A549 (cell line): ENCODE results near the gene OSBPL2. TPM values are rescaled to one million over a fixed set of nuclear protein-coding genes. Genes with fewer than 3 reads are reported as not detected.

Experiments
- ATAC-seq, 2 experiments: fragments of 200-7000 bp in 1 of 2; fragments of >200 bp in 1 of 2; cut with Nextera tagmentation in 1 of 2; cut with Tn5 transposase in 1 of 2; 3 replicates each; pipeline versions ENCODE4 v1.8.0 to v1.9.1; 2018 to 2020; ENCODE audit warnings: mild to moderate bottlenecking in 1 of 2, moderate library complexity in 1 of 2
- CTCF ChIA-PET: fragments of 300-600 bp; sonication (Branson Sonifier 250); formaldehyde crosslinking; extraction: SDS; loops from one replicate; lab custom pipeline; 2021; ENCODE audit warnings: antibody characterized with exemption, inconsistent platforms; lab: Yijun Ruan, JAX
- POLR2A ChIA-PET: fragments of 350-600 bp; formaldehyde crosslinking; extraction: SDS; loops from one replicate; lab custom pipeline; 2021; ENCODE audit warnings: antibody characterized with exemption, inconsistent platforms; lab: Yijun Ruan, JAX
- DNase-seq, 2 experiments: peaks; one replicate each; pipeline versions ENCODE4 v3.0.0 to v3.0.0-alpha.2; 2011 to 2016; ENCODE audit warnings: low read depth in 1 of 2, low spot score in 1 of 2
- FAIRE-seq: peaks from 2 replicates; lab custom pipeline; 2011; peaks lifted over from hg19 to GRCh38; lab: Jason Lieb, UNC
- H3K27ac ChIP-seq, 2 experiments: fragments of >200 bp; sonication (Bioruptor Twin); formaldehyde crosslinking; 3 replicates each; pipeline ENCODE4 v1.5.1; 2016 to 2017
- H3K4me1 ChIP-seq: fragments of >200 bp; sonication (Bioruptor Twin); formaldehyde crosslinking; 3 replicates; pipeline ENCODE4 v1.6.1; 2016
- H3K4me2 ChIP-seq: fragments of >200 bp; sonication (Bioruptor Twin); formaldehyde crosslinking; 3 replicates; pipeline ENCODE4 v1.6.1; 2016
- H3K4me3 ChIP-seq: fragments of >200 bp; sonication (Bioruptor Twin); formaldehyde crosslinking; 3 replicates; pipeline ENCODE4 v1.5.1; 2016
- H3K9me3 ChIP-seq: fragments of >200 bp; sonication (Bioruptor Twin); formaldehyde crosslinking; 3 replicates; pipeline ENCODE4 v1.6.1; 2016
- CEBPB ChIP-seq, 2 experiments: fragments of >200 bp in 1 of 2; sonication (Bioruptor Twin) in 1 of 2; formaldehyde crosslinking in 1 of 2; IDR thresholded peaks; 2 replicates each; pipeline ENCODE4 v1.6.1; 2012 to 2016
- EP300 ChIP-seq, 2 experiments: fragments of >200 bp; sonication (Bioruptor Twin); formaldehyde crosslinking; IDR thresholded peaks; 2 replicates in 1 of 2; 3 replicates in 1 of 2; pipeline ENCODE4 v1.6.1; 2016 to 2017
- FOSL2 ChIP-seq, 2 experiments: fragments of 450-650 bp in 1 of 2; fragments of >200 bp in 1 of 2; sonication (Bioruptor Twin) in 1 of 2; formaldehyde crosslinking; IDR thresholded peaks; 2 replicates each; pipeline versions ENCODE4 v1.5.0 to v1.6.1; 2016 to 2020; ENCODE audit warnings: mild to moderate bottlenecking in 1 of 2, moderate library complexity in 1 of 2
- HDAC2 ChIP-seq: fragments of 200-600 bp; sonication (generic); IDR thresholded peaks from 2 replicates; pipeline ENCODE4 v1.6.1; 2016
- HOXB5 ChIP-seq: fragments of 250-450 bp; sonication (Bioruptor Pico); IDR thresholded peaks from 2 replicates; pipeline ENCODE4 v1.5.0; 2020; ENCODE audit warnings: mild to moderate bottlenecking, moderate library complexity
- JUN ChIP-seq, 2 experiments: fragments of >200 bp; sonication (Bioruptor Twin); formaldehyde crosslinking; IDR thresholded peaks; 2 replicates in 1 of 2; 3 replicates in 1 of 2; pipeline ENCODE4 v1.6.1; 2016 to 2017
- KDM1A ChIP-seq: fragments of 200-600 bp; sonication (generic); IDR thresholded peaks from 2 replicates; pipeline ENCODE4 v1.6.1; 2016; ENCODE audit warnings: low read depth, mild to moderate bottlenecking
- MYC ChIP-seq: IDR thresholded peaks from 2 replicates; pipeline ENCODE4 v1.6.1; 2012; ENCODE audit warnings: mild to moderate bottlenecking, inconsistent platforms, low read length, improper control_type of control experiment, borderline replicate concordance
- NFE2L2 ChIP-seq: fragments of 150-350 bp; conservative IDR thresholded peaks from 2 replicates; pipeline ENCODE4 v1.6.1; 2014; ENCODE audit warnings: low read length
- NPAS2 ChIP-seq: fragments of 250-450 bp; sonication (Bioruptor Pico); IDR thresholded peaks from 2 replicates; pipeline ENCODE4 v1.8.0; 2022; ENCODE audit warnings: mild to moderate bottlenecking, moderate library complexity, borderline replicate concordance
- POLR2AphosphoS2 ChIP-seq: conservative IDR thresholded peaks from 2 replicates; pipeline ENCODE4 v1.6.1; 2012; ENCODE audit warnings: low read length, improper control_type of control experiment, inconsistent platforms
- SMC3 ChIP-seq: fragments of >200 bp; sonication (Bioruptor Twin); formaldehyde crosslinking; IDR thresholded peaks from 3 replicates; pipeline ENCODE4 v1.6.1; 2018; ENCODE audit warnings: inconsistent platforms
- TP53 ChIP-seq: fragments of 250-450 bp; sonication (Bioruptor Pico); IDR thresholded peaks from 2 replicates; pipeline ENCODE4 v1.5.0; 2021; ENCODE audit warnings: mild to moderate bottlenecking, moderate library complexity
- ZFP36 ChIP-seq: fragments of 450-650 bp; IDR thresholded peaks from 2 replicates; pipeline ENCODE4 v1.6.1; 2014; ENCODE audit warnings: borderline replicate concordance; ENCODE audit not compliant: partially characterized antibody
- ZNF302 ChIP-seq: fragments of 250-450 bp; sonication (Bioruptor Pico); IDR thresholded peaks from 2 replicates; pipeline ENCODE4 v1.9.0; 2021; ENCODE audit warnings: inconsistent platforms, mild to moderate bottlenecking, moderate library complexity
- WGBS: methylation state at CpG from one replicate; pipeline ENCODE4 v1.1.6; 2017; ENCODE audit errors: missing lambda C conversion rate; 5-methylcytosine and 5-hydroxymethylcytosine counted together
- polyA plus RNA-seq, 4 experiments: library from polyadenylated mRNA; depleted of rRNA in 3 of 4; stranded (reverse); fragments of >200 nt; fragmentation: RNase III in 1 of 4; extraction: RNeasy Plus Mini Kit Qiagen cat#74134 plus additional on column Dnase treatment in 1 of 4; gene quantifications; 2 replicates in 3 of 4; 3 replicates in 1 of 4; pipeline ENCODE4 v1.2.3, GENCODE V29; 2011 to 2017
- TF ChIP-seq, protein P1 (sequence below): IDR thresholded peaks from 2 replicates; pipeline ENCODE4 v1.6.1; 2012
- TF ChIP-seq, protein P2 (sequence below): fragments of 450-650 bp; IDR thresholded peaks from 2 replicates; pipeline ENCODE4 v1.6.1; 2014; ENCODE audit warnings: antibody characterized with exemption
- TF ChIP-seq, protein P3 (sequence below): fragments of 200-600 bp; sonication (generic); IDR thresholded peaks from 2 replicates; pipeline ENCODE4 v1.6.1; 2016; ENCODE audit warnings: antibody characterized with exemption, mild to moderate bottlenecking, moderate library complexity
- TF ChIP-seq, protein P4 (sequence below): fragments of >200 bp; sonication (Bioruptor Twin); formaldehyde crosslinking; IDR thresholded peaks from 2 replicates; pipeline ENCODE4 v1.6.1; 2016
- TF ChIP-seq, protein P5 (sequence below): fragments of >200 bp; sonication (Bioruptor Twin); formaldehyde crosslinking; IDR thresholded peaks from 3 replicates; pipeline ENCODE4 v1.6.1; 2016

OSBPL2 gene
- polyA plus RNA-seq, 2 of the 4 experiments (the other 2 are of a cell fraction) = 14.6 to 14.8 TPM

DNA sequence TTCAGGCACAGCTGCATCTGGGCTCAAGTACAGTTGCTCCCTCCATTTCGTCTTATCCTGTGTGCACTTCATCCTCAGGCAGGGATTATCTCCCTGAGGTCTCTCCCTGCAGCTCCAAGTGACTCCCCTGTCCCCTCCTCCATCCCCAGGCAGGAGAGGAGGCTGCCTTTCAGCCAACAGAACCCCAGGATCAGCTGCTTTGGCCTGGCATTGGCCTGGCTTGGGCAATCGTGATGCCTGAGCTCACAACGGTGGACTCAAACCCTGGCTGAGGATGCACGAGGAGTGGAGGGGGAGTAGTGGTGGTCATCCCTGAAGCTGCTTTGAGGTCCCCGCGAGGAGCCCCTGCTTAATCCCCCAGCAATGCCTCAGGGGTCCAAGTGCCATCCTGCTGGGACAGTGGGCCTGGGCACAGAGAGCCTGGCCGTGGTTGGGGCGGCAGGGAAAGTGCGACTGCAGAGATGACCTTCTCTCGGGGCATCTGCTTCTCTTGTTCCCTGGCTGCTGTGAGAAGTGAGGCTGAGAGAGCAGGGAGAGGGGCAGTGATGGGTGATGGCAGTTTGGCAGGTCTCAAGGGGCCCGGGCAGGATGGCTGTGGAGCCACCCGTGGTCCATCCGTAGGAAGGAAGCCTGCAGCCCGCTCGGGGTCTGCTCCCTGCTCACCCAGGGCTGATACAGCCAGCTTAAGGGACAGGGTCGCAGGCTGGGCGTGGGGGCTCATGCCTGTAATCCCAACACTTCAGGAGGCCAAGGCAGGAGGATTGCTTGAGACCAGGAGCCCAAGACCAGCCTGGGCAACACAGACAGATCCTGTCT lies 12.3 kb upstream of the OSBPL2 start:
- WGBS = 34% methylated on average over 16 of the region's 17 CpGs
- ChIA-PET POLR2A (interaction anchor here (0.6 kb wide), 1 partner anchor 154 kb away, joined by 6 read pairs; no protein-coding TSS in a partner anchor), CTCF (interaction anchor here (0.6 to 2.1 kb wide), 6 partner anchors 8 to 215 kb away, joined by 3 to 6 read pairs (median 3); no protein-coding TSS in a partner anchor)
- TF ChIP-seq CEBPB (IDR thresholded peaks at IDR 0.05) = no peak
- no peak for TF ChIP-seq KDM1A
- no peak for TF ChIP-seq JUN (IDR thresholded peaks at IDR 0.05)
- TF ChIP-seq, protein P1, sequence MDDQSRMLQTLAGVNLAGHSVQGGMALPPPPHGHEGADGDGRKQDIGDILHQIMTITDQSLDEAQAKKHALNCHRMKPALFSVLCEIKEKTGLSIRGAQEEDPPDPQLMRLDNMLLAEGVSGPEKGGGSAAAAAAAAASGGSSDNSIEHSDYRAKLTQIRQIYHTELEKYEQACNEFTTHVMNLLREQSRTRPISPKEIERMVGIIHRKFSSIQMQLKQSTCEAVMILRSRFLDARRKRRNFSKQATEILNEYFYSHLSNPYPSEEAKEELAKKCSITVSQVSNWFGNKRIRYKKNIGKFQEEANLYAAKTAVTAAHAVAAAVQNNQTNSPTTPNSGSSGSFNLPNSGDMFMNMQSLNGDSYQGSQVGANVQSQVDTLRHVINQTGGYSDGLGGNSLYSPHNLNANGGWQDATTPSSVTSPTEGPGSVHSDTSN = no peak
- TF ChIP-seq, protein P2, sequence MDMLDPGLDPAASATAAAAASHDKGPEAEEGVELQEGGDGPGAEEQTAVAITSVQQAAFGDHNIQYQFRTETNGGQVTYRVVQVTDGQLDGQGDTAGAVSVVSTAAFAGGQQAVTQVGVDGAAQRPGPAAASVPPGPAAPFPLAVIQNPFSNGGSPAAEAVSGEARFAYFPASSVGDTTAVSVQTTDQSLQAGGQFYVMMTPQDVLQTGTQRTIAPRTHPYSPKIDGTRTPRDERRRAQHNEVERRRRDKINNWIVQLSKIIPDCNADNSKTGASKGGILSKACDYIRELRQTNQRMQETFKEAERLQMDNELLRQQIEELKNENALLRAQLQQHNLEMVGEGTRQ = no peak
- H3K27ac ChIP-seq = no peak overlapping the region
- ATAC-seq (no peak), DNase-seq (no peak), FAIRE-seq (no peak)
- no peaks in the 10 kb centered on the region for H3K9me3 ChIP-seq
- H3K4me1 ChIP-seq = no peaks in the 10 kb centered on the region
- no peak overlapping the region for H3K4me3 ChIP-seq
- no peak overlapping the region for H3K4me2 ChIP-seq

DNA sequence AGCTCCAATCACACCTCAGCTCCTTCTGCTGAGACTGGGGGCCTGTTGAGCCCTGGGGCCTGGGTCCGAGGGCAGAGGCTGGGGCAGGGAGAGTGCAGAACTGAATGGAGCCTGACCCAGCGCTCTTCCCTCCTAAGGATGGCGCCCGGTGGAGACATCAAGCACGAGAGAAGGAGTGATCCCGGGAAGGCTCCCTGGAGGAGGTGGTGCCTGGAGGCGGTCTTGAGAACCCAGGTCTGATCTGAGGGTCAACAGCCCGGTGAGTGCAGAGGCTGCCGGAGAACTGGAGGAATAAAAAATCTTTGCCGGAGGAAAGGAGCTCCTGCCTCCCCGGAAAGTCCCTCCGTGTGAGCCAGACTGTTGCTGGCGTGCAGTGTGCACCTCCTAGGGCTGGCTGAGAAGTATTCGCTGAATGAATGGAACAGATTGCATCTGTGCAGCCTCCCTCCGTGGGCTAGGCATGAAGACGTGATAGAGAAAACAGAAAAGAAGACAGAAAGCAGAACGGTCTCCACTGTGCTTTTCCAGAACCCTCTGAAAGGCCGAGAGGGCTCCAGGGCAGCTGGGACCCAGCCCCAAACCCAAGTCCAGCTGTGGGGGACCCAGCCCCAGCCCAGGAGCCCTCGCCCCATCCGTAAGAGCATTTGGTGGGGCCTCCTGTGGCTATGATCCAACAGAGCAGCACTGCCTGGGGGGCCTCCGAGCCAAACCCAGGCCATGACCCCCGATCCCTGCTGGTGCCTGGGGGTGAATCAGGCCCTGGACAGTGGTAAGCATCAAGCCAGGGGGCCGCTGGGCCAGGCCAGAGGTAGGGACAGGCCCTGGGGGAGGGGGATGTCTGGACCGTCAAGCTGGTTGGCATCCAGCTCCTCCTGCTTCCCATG lies 11.4 kb upstream of the OSBPL2 start:
- H3K4me2 ChIP-seq = no peak overlapping the region
- DNase-seq = no peak
- H3K27ac ChIP-seq = no peak overlapping the region
- CTCF ChIA-PET = interaction anchor here (0.7 to 2.1 kb wide), 3 partner anchors 9 to 33 kb away, joined by 3 to 6 read pairs (median 3); no protein-coding TSS in a partner anchor
- TF ChIP-seq NFE2L2 = no peak
- TF ChIP-seq ZFP36 = peak; percentile 81
- TF ChIP-seq, all 56 proteins: peak for 1
- no peak overlapping the region for H3K4me3 ChIP-seq
- H3K4me1 ChIP-seq = no peaks in the 10 kb centered on the region
- 37% methylated on average over 22 of the region's 24 CpGs for WGBS
- POLR2A ChIA-PET = no interaction called here
- ATAC-seq (peak in 1 of 2 experiments; percentile 29; a peak in 2 of 6 replicates), FAIRE-seq (no peak)
- no peaks in the 10 kb centered on the region for H3K9me3 ChIP-seq

DNA sequence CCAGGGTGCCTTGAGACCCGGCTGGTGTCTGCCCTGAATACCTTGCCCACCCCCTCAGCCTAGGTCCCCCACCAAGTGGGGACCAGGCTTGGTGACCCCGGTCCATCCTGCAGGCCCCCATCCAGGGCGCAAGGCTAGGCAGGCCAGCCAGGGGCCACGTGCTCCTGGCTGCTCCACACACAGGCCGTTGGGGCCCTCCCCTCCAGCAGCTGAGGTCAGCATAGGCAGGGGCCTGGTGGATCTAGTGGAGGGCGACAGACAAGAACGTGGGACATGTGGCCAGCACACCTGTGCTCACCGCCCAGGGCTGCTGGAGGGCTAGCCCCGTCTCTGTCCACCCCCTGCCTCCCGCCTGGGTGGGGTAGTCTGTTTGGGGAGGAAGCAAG lies 10.7 kb upstream of the OSBPL2 start:
- ATAC-seq (peak; percentile 12 to 21; a peak in 4 of 6 replicates), DNase-seq (no peak), FAIRE-seq (no peak)
- H3K4me3 ChIP-seq = no peak overlapping the region
- TF ChIP-seq, protein P3, sequence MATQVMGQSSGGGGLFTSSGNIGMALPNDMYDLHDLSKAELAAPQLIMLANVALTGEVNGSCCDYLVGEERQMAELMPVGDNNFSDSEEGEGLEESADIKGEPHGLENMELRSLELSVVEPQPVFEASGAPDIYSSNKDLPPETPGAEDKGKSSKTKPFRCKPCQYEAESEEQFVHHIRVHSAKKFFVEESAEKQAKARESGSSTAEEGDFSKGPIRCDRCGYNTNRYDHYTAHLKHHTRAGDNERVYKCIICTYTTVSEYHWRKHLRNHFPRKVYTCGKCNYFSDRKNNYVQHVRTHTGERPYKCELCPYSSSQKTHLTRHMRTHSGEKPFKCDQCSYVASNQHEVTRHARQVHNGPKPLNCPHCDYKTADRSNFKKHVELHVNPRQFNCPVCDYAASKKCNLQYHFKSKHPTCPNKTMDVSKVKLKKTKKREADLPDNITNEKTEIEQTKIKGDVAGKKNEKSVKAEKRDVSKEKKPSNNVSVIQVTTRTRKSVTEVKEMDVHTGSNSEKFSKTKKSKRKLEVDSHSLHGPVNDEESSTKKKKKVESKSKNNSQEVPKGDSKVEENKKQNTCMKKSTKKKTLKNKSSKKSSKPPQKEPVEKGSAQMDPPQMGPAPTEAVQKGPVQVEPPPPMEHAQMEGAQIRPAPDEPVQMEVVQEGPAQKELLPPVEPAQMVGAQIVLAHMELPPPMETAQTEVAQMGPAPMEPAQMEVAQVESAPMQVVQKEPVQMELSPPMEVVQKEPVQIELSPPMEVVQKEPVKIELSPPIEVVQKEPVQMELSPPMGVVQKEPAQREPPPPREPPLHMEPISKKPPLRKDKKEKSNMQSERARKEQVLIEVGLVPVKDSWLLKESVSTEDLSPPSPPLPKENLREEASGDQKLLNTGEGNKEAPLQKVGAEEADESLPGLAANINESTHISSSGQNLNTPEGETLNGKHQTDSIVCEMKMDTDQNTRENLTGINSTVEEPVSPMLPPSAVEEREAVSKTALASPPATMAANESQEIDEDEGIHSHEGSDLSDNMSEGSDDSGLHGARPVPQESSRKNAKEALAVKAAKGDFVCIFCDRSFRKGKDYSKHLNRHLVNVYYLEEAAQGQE = no peak
- TF ChIP-seq ZFP36 = no peak
- TF ChIP-seq NPAS2 (CRISPR knock-in tag) = no peak
- TF ChIP-seq KDM1A = no peak
- TF ChIP-seq TP53 = no peak
- no peak for TF ChIP-seq POLR2AphosphoS2
- no peak for TF ChIP-seq SMC3
- no peak for TF ChIP-seq MYC
- TF ChIP-seq HOXB5 (CRISPR knock-in tag) = no peak
- TF ChIP-seq, protein P4, sequence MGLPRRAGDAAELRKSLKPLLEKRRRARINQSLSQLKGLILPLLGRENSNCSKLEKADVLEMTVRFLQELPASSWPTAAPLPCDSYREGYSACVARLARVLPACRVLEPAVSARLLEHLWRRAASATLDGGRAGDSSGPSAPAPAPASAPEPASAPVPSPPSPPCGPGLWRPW = no peak
- TF ChIP-seq FOSL2 (IDR thresholded peaks at IDR 0.05) = no peak
- TF ChIP-seq FOSL2 (CRISPR knock-in tag; IDR thresholded peaks at IDR 0.05) = no peak
- no peak for TF ChIP-seq ZNF302
- TF ChIP-seq, protein P5, sequence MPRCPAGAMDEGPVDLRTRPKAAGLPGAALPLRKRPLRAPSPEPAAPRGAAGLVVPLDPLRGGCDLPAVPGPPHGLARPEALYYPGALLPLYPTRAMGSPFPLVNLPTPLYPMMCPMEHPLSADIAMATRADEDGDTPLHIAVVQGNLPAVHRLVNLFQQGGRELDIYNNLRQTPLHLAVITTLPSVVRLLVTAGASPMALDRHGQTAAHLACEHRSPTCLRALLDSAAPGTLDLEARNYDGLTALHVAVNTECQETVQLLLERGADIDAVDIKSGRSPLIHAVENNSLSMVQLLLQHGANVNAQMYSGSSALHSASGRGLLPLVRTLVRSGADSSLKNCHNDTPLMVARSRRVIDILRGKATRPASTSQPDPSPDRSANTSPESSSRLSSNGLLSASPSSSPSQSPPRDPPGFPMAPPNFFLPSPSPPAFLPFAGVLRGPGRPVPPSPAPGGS = no peak
- no peak for TF ChIP-seq EP300 (IDR thresholded peaks at IDR 0.05)
- TF ChIP-seq HDAC2 = no peak
- TF ChIP-seq, all 56 proteins: peak for 0
- POLR2A ChIA-PET = no interaction called here
- H3K4me2 ChIP-seq = no peak overlapping the region
- H3K4me1 ChIP-seq = no peaks in the 10 kb centered on the region
- no peak overlapping the region for H3K27ac ChIP-seq
- H3K9me3 ChIP-seq = no peaks in the 10 kb centered on the region
- CTCF ChIA-PET = interaction anchor here (2.1 kb wide), 1 partner anchor 8 kb away, joined by 6 read pairs; no protein-coding TSS in a partner anchor
- WGBS = 63% methylated on average over 4 of the region's 10 CpGs
